PFSK-1 (cell line): ENCODE data around the gene PHOSPHO2. TPM values are rescaled to one million over a fixed set of nuclear protein-coding genes. Genes with fewer than 3 reads are reported as not detected.
A peak's percentile ranks its signal among the peaks of the same experiment; 100 is the strongest.

Source experiments
- FOXP2 ChIP-seq: optimal IDR thresholded peaks from 2 replicates; pipeline ENCODE3; 2011; ENCODE audit warnings: borderline replicate concordance, control low read depth, inconsistent platforms; ENCODE audit not compliant: insufficient read depth; ENCODE audit errors: extremely low read length, extremely low read depth
- POLR2AphosphoS5 ChIP-seq: IDR thresholded peaks from 2 replicates; pipeline ENCODE4 v1.6.1; 2012; ENCODE audit warnings: low read depth, mild to moderate bottlenecking, control low read depth, low read length, moderate library complexity
- SIN3A ChIP-seq: IDR thresholded peaks from 2 replicates; pipeline ENCODE4 v1.6.1; 2012; ENCODE audit warnings: mild to moderate bottlenecking, low read length, moderate library complexity, borderline replicate concordance; ENCODE audit not compliant: insufficient read depth
- TAF1 ChIP-seq: IDR thresholded peaks from 2 replicates; pipeline ENCODE4 v1.6.1; 2012; ENCODE audit warnings: low read length, control low read depth, borderline replicate concordance; ENCODE audit not compliant: insufficient read depth
- polyA plus RNA-seq: library from polyadenylated mRNA; unstranded; fragments of >200 nt; gene quantifications from one replicate; pipeline ENCODE4 v1.2.1, GENCODE V29; 2012; ENCODE audit warnings: low read depth, missing spikeins; ENCODE audit not compliant: insufficient read length
- TF ChIP-seq, protein P1 (sequence below), 2 experiments: IDR thresholded peaks; 2 replicates each; pipeline versions ENCODE4 v1.6.1 to v1.8.0; 2011 to 2012; ENCODE audit warnings: low read depth in 2 of 2, low read length in 2 of 2, control low read depth in 1 of 2, inconsistent platforms in 1 of 2, mild to moderate bottlenecking in 1 of 2, moderate library complexity in 1 of 2; ENCODE audit not compliant: insufficient read depth in 1 of 2

The PHOSPHO2 gene, protein sequence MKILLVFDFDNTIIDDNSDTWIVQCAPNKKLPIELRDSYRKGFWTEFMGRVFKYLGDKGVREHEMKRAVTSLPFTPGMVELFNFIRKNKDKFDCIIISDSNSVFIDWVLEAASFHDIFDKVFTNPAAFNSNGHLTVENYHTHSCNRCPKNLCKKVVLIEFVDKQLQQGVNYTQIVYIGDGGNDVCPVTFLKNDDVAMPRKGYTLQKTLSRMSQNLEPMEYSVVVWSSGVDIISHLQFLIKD
- polyA plus RNA-seq, result 1.0 TPM

DNA sequence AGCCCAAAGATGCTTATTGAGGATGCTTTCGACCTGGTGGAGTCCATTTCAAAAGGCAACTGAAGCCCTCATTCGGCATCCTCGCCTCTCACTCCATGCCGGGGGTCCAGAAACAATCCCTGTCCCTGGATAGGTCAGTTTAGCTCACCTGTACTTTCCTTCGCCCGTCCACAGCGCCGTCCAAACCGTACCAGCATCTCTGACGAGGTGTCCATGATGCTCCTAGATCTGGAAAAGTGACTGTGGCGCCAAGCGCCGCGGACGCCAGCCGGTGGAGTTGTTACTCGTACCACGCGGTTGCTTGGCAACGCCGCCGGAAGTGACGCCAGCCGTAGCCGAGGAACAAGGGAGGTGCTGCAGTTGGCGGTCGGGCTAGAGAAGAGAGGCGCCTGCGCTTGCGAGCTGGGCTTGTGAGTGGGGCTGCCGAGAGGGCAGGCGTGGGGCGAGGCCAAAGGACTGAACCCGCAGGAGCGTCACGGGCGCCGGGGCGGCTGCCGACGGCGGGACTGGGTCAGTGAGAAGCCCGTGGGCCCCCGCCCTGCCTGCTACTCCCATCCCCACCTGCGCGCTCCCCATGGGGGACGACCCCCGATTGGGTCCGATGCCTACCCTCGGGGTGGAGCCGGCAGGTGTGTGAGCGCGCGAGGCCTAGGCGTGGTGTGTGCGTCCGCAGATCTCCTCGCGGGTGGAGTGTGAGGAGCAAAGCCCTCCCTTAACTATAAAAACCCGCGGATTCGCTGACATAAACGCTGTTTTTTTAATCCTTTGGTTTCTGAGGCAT lies at the start of gene PHOSPHO2, which contains the start of gene CFAP210:
Gene PHOSPHO2, plus strand, starts transcription at position 357 of the 781 bp plus-strand sequence. CDS start 6,503 bp downstream, outside the sequence.
Gene CFAP210, minus strand, starts transcription at position 293 of the 781 bp plus-strand sequence. Its CDS starts 78 bp downstream, at position 215.
- TF ChIP-seq FOXP2, result peak; percentile 61
- TF ChIP-seq POLR2AphosphoS5, result peak; percentile 82
- peak; percentile 87; the same call in 1 of the 2 replicates for TF ChIP-seq SIN3A
- TF ChIP-seq TAF1, result peak; percentile 38; the same call in 1 of the 2 replicates
- TF ChIP-seq, protein P1, sequence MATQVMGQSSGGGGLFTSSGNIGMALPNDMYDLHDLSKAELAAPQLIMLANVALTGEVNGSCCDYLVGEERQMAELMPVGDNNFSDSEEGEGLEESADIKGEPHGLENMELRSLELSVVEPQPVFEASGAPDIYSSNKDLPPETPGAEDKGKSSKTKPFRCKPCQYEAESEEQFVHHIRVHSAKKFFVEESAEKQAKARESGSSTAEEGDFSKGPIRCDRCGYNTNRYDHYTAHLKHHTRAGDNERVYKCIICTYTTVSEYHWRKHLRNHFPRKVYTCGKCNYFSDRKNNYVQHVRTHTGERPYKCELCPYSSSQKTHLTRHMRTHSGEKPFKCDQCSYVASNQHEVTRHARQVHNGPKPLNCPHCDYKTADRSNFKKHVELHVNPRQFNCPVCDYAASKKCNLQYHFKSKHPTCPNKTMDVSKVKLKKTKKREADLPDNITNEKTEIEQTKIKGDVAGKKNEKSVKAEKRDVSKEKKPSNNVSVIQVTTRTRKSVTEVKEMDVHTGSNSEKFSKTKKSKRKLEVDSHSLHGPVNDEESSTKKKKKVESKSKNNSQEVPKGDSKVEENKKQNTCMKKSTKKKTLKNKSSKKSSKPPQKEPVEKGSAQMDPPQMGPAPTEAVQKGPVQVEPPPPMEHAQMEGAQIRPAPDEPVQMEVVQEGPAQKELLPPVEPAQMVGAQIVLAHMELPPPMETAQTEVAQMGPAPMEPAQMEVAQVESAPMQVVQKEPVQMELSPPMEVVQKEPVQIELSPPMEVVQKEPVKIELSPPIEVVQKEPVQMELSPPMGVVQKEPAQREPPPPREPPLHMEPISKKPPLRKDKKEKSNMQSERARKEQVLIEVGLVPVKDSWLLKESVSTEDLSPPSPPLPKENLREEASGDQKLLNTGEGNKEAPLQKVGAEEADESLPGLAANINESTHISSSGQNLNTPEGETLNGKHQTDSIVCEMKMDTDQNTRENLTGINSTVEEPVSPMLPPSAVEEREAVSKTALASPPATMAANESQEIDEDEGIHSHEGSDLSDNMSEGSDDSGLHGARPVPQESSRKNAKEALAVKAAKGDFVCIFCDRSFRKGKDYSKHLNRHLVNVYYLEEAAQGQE (IDR thresholded peaks at IDR 0.05; ENCODE audit: insufficient read depth in 1 of 2, low read depth in 2 of 2, low read length in 2 of 2), result no peak

DNA sequence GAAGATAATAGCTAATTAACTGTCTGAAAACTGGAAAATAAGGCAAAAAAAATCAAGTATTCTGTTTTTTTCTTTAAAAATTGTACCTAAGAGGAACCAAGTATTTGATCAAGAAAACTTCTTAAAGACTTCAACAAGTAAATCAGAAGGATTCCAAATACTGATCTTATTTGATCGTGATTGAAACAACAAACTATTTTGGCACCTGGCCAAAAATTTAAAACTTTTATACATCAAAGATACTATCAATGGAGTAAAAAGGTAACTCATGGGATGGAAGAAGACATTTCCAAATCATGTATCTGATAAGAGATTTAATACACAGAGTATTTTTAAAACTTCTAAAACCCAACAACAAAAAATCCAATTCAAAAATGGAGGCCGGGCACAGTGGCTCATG lies 46.8 kb upstream of the PHOSPHO2 start:
- TF ChIP-seq POLR2AphosphoS5, result no peak
- no peak for TF ChIP-seq TAF1
- TF ChIP-seq, protein P1 (IDR thresholded peaks at IDR 0.05; ENCODE audit: insufficient read depth in 1 of 2, low read depth in 2 of 2, low read length in 2 of 2), result no peak
- TF ChIP-seq SIN3A, result no peak
- TF ChIP-seq FOXP2, result no peak

DNA sequence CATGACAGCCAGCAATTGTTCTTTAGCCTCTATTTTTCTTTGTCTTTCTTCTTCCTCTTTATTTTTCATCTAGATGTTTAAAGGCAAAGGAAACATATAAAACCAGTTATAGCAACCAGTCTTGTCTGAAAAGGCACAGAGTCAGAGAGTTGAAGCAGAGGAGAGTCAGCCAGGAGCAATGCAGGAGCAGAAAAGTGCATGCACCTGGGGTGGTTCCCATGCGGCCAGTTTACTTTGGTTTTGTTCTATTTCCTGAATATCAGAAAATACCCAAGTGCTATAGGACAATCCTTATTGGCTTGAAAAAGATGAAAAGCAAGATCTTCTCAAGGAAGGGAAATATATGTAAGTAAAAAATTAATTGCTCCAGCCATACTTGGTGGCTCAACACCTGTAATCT lies 45.0 kb upstream of the PHOSPHO2 start:
- TF ChIP-seq, protein P1 (IDR thresholded peaks at IDR 0.05; ENCODE audit: insufficient read depth in 1 of 2, low read depth in 2 of 2, low read length in 2 of 2), result no peak
- no peak for TF ChIP-seq TAF1
- no peak for TF ChIP-seq SIN3A
- no peak for TF ChIP-seq POLR2AphosphoS5
- TF ChIP-seq FOXP2, result no peak

DNA sequence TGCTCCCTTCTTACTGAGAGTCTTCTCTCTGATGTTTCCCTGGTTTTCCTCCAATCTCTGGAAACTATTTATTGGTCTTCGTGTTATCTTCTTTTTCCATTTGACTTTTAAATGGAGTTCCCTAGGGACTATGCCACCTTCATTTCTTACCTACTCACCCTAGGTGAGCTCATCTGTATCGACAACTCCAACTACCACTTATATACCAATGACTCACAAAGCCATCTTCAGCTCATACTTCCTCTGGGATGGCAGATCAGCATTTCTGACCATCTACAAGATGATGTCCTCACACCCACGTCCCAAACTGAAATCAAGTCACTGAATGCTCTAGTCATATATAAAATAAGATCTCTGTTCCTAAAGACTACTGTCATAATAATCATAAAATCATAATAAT lies 40.6 kb upstream of the PHOSPHO2 start:
- TF ChIP-seq SIN3A, result no peak
- TF ChIP-seq POLR2AphosphoS5, result no peak
- TF ChIP-seq FOXP2, result no peak
- TF ChIP-seq TAF1, result no peak
- TF ChIP-seq, protein P1 (IDR thresholded peaks at IDR 0.05; ENCODE audit: insufficient read depth in 1 of 2, low read depth in 2 of 2, low read length in 2 of 2), result no peak
